Lung (tissue), 12 donors: ENCODE measurements around the gene RFPL3. TPM values are rescaled to one million over a fixed set of nuclear protein-coding genes. Genes with fewer than 3 reads are reported as not detected.

ENCODE experiments used
- ATAC-seq: fragments of 200-7000 bp; cut with Tn5 transposase; one replicate; pipeline ENCODE4 v1.9.1; 2020; ENCODE audit warnings: moderate number of reproducible peaks; ENCODE audit not compliant: insufficient read depth, low FRiP score
- DNase-seq, 3 donors: peaks; one replicate each; pipeline ENCODE4 v3.0.0-alpha.2; 2013 to 2017
- H3K27ac ChIP-seq, 2 donors: one replicate each; pipeline ENCODE4 v1.5.1; 2013; ENCODE audit warnings: mild to moderate bottlenecking in 2 of 2, moderate library complexity in 2 of 2, control low read depth in 1 of 2, inconsistent platforms in 1 of 2, low read depth in 1 of 2, low read length in 1 of 2
- H3K27me3 ChIP-seq, 3 donors: one replicate each; pipeline ENCODE4 v1.5.1; 2013; ENCODE audit warnings: low read length in 2 of 3; ENCODE audit not compliant: control insufficient read depth in 3 of 3, insufficient read depth in 3 of 3
- H3K36me3 ChIP-seq, 4 donors: one replicate each; pipeline ENCODE4 v1.5.1; 2013; ENCODE audit warnings: low read length in 4 of 4, mild to moderate bottlenecking in 1 of 4, moderate library complexity in 1 of 4; ENCODE audit not compliant: control insufficient read depth in 4 of 4, insufficient read depth in 4 of 4
- H3K4me1 ChIP-seq, 5 donors: one replicate each; pipeline ENCODE4 v1.5.1; 2013; ENCODE audit warnings: low read length in 5 of 5, mild to moderate bottlenecking in 2 of 5, moderate library complexity in 1 of 5; ENCODE audit not compliant: control insufficient read depth in 5 of 5, insufficient read depth in 5 of 5
- H3K4me3 ChIP-seq: one replicate; pipeline ENCODE4 v1.5.1; 2013; ENCODE audit warnings: mild to moderate bottlenecking, control low read depth, moderate library complexity
- H3K9ac ChIP-seq, 2 donors: one replicate each; pipeline ENCODE4 v1.5.1; 2013; ENCODE audit warnings: low read length in 2 of 2, control low read depth in 1 of 2; ENCODE audit not compliant: insufficient read depth in 1 of 2
- H3K9me3 ChIP-seq, 4 donors: one replicate each; pipeline ENCODE4 v1.5.1; 2013; ENCODE audit warnings: low read length in 3 of 4, mild to moderate bottlenecking in 1 of 4, moderate library complexity in 1 of 4; ENCODE audit not compliant: control insufficient read depth in 4 of 4, insufficient read depth in 3 of 4
- CTCF ChIP-seq: IDR thresholded peaks from 2 replicates; pipeline ENCODE4 v1.5.1; 2012; ENCODE audit warnings: mild to moderate bottlenecking; ENCODE audit errors: control extremely low read depth, extremely low read depth
- WGBS, 2 donors: extraction: QIAGEN DNeasy Blood & Tissue Kit; methylation state at CpG; one replicate each; pipeline ENCODE4 v1.1.7; 2013; 5-methylcytosine and 5-hydroxymethylcytosine counted together
- polyA plus RNA-seq, 2 donors: library from polyadenylated mRNA; stranded (reverse); fragments of 200-250 nt; gene quantifications; one replicate each; pipeline ENCODE4 v1.2.1, GENCODE V29; 2013
- total RNA-seq, 2 donors: library from RNA; depleted of rRNA in 1 of 2; stranded (reverse); fragments of >200 nt in 1 of 2; gene quantifications; one replicate each; pipeline ENCODE4 v1.2.1, GENCODE V29; 2014 to 2021
- donor health status: control.
- donor health status: control.
- donor health status: Bipolar disorder and iron deficiency.
- donor health status: healthy.
- donor health status: DM: yes; HTN: yes; CAD: no.

Gene RFPL3
- total and polyA plus RNA-seq, 4 donors, result not detected

- DNase-seq, result no peak
- Histone ChIP-seq H3K4me3 (no peak overlapping the region), H3K36me3 (no peaks in the 10 kb centered on the region), H3K9ac (no peak overlapping the region), H3K4me1 (peaks cover 0 to 6% (median 0%) of the 10 kb centered on the region in 5 donors), H3K9me3 (peaks cover 0 to 3% (median 0%) of the 10 kb centered on the region in 4 donors), H3K27me3 (no peaks in the 10 kb centered on the region), H3K27ac (peak overlapping the region in 1 of 2 donors; percentile 63)
- no peak for TF ChIP-seq CTCF
- WGBS, 2 donors, result 69 to 78% methylated on average over 15 of the region's 15 CpGs
- ATAC-seq, result no peak
Measured at GRCh38 chr22:32331918-32332725, 25.5 kb upstream of the RFPL3 start.

GRCh38 chr22:32333141-32333768, 24.4 kb upstream of the RFPL3 start:
- H3K9ac ChIP-seq, result no peak overlapping the region
- H3K27me3 ChIP-seq, result no peaks in the 10 kb centered on the region
- DNase-seq (no peak), ATAC-seq (no peak)
- TF ChIP-seq CTCF, result no peak
- no peak overlapping the region for H3K27ac ChIP-seq
- peaks cover 0 to 3% (median 0%) of the 10 kb centered on the region in 4 donors for H3K9me3 ChIP-seq
- H3K4me1 ChIP-seq, result peaks cover 0 to 7% (median 0%) of the 10 kb centered on the region in 5 donors
- H3K36me3 ChIP-seq, result no peaks in the 10 kb centered on the region
- no peak overlapping the region for H3K4me3 ChIP-seq
- WGBS, 2 donors, result 76 to 82% methylated on average over 10 of the region's 10 CpGs

GRCh38 chr22:32333769-32334659, 23.7 kb upstream of the RFPL3 start:
- TF ChIP-seq CTCF, result no peak
- WGBS, 2 donors, result 77 to 80% methylated on average over 13 of the region's 13 CpGs
- Histone ChIP-seq H3K4me1 (peaks cover 0 to 7% (median 0%) of the 10 kb centered on the region in 5 donors), H3K27me3 (no peaks in the 10 kb centered on the region), H3K27ac (no peak overlapping the region), H3K36me3 (no peaks in the 10 kb centered on the region), H3K9ac (no peak overlapping the region), H3K4me3 (no peak overlapping the region), H3K9me3 (peaks cover 0 to 3% (median 0%) of the 10 kb centered on the region in 4 donors)
- DNase-seq (no peak), ATAC-seq (no peak)
